K562 (cell line): ENCODE data around the gene COL4A5. TPM values are rescaled to one million over a fixed set of nuclear protein-coding genes. Genes with fewer than 3 reads are reported as not detected.
"Not testable (repeated sequence)": the region's sequence is repeated elsewhere in the genome, so short reads cannot be mapped to it uniquely, and the experiment has no call there.

ENCODE experiments used
- ATAC-seq: fragments of 200-7000 bp; cut with Tn5 transposase; 3 replicates; pipeline ENCODE4 v1.9.1; 2020; ENCODE audit warnings: moderate library complexity
- BruUV-seq: library from RNA; stranded (reverse); fragments of 400-500 nt; replicated peaks from 2 replicates; lab custom pipeline; 2021; lab: Mats Ljungman, UMichigan
- CTCF ChIA-PET: fragments of 300-600 bp; formaldehyde crosslinking; extraction: SDS; loops from one replicate; lab custom pipeline; 2021; ENCODE audit warnings: low intra/inter-chr PET ratio; lab: Yijun Ruan, JAX
- POLR2A ChIA-PET: fragments of 300-600, 350-650 bp; sonication (Branson Sonifier 250); formaldehyde crosslinking; extraction: SDS; loops from one replicate; lab custom pipeline; 2021; ENCODE audit warnings: antibody characterized with exemption, inconsistent platforms; lab: Yijun Ruan, JAX
- DNase-seq, 4 experiments: peaks; one replicate each; pipeline versions ENCODE4 v3.0.0 to v3.0.0-alpha.2; 2011 to 2018; ENCODE audit warnings: low spot score in 3 of 4, mixed read lengths in 3 of 4; ENCODE audit errors: extremely low read depth in 1 of 4
- FAIRE-seq: peaks from 2 replicates; lab custom pipeline; 2011; peaks lifted over from hg19 to GRCh38; lab: Jason Lieb, UNC
- H2AFZ ChIP-seq: 2 replicates; pipeline ENCODE4 v1.6.0; 2011; ENCODE audit warnings: low read depth, low read length, control low read depth, inconsistent platforms
- H3K27ac ChIP-seq: fragments of 200-600 bp; 3 replicates; pipeline ENCODE4 v1.8.0; 2011; ENCODE audit warnings: low read depth, mild to moderate bottlenecking, control low read depth, inconsistent platforms, low read length, moderate library complexity, mixed read lengths; ENCODE audit errors: extremely low read depth
- H3K27me3 ChIP-seq, 2 experiments: fragments of 300-600 bp in 1 of 2; 2 replicates in 1 of 2; 3 replicates in 1 of 2; pipeline versions ENCODE4 v1.6.0 to v1.8.0; 2011; ENCODE audit warnings: inconsistent platforms in 2 of 2, low read length in 2 of 2, mild to moderate bottlenecking in 1 of 2, mixed read lengths in 1 of 2, moderate library complexity in 1 of 2; ENCODE audit not compliant: control insufficient read depth in 2 of 2, insufficient read depth in 2 of 2
- H3K36me3 ChIP-seq: fragments of 300-600 bp; 3 replicates; pipeline ENCODE4 v1.8.0; 2011; ENCODE audit warnings: mild to moderate bottlenecking, low read length, inconsistent platforms; ENCODE audit not compliant: control insufficient read depth, insufficient read depth
- H3K4me1 ChIP-seq, 2 experiments: fragments of 200-600 bp in 1 of 2; replicated peaks in 1 of 2; 2 replicates in 1 of 2; 3 replicates in 1 of 2; pipeline versions ENCODE4 v1.5.1 to v1.8.0; 2011; ENCODE audit warnings: inconsistent platforms in 2 of 2, low read length in 2 of 2, mild to moderate bottlenecking in 1 of 2, mixed read lengths in 1 of 2, moderate library complexity in 1 of 2; ENCODE audit not compliant: control insufficient read depth in 2 of 2, insufficient read depth in 2 of 2
- H3K4me2 ChIP-seq: 2 replicates; pipeline ENCODE4 v1.6.1; 2011; ENCODE audit warnings: low read length, control low read depth, inconsistent platforms, mixed read lengths; ENCODE audit not compliant: insufficient read depth
- H3K4me3 ChIP-seq: fragments of 200-600 bp; sonication (generic), shearing (Covaris generic); 2 replicates; pipeline ENCODE4 v1.5.1; 2016; ENCODE audit warnings: control low read depth, inconsistent platforms
- H3K79me2 ChIP-seq: fragments of 200-600 bp; 3 replicates; pipeline ENCODE4 v1.8.0; 2011; ENCODE audit warnings: low read length, inconsistent platforms; ENCODE audit not compliant: control insufficient read depth, insufficient read depth
- H3K9ac ChIP-seq, 2 experiments: 2 replicates each; pipeline versions ENCODE4 v1.6.0 to v1.6.1; 2011; ENCODE audit warnings: low read depth in 2 of 2, low read length in 2 of 2, control low read depth in 1 of 2, inconsistent platforms in 1 of 2, mild to moderate bottlenecking in 1 of 2, mixed read lengths in 1 of 2; ENCODE audit not compliant: insufficient read depth in 1 of 2
- H3K9me1 ChIP-seq: one replicate; pipeline ENCODE4 v1.6.0; 2011; ENCODE audit warnings: inconsistent platforms, mild to moderate bottlenecking, low read length, moderate library complexity; ENCODE audit not compliant: control insufficient read depth, insufficient read depth
- H3K9me3 ChIP-seq: replicated peaks from 2 replicates; pipeline ENCODE4 v1.5.1; 2011; ENCODE audit warnings: low read depth, low read length, inconsistent platforms; ENCODE audit not compliant: control insufficient read depth, insufficient read depth
- H4K20me1 ChIP-seq: replicated peaks from 2 replicates; pipeline ENCODE4 v1.6.1; 2011; ENCODE audit warnings: low read length, inconsistent platforms, mixed read lengths; ENCODE audit not compliant: control insufficient read depth, insufficient read depth
- CHD2 ChIP-seq: IDR thresholded peaks from 2 replicates; pipeline ENCODE4 v1.6.1; 2011; ENCODE audit warnings: low read depth, low read length
- MAZ ChIP-seq, 2 experiments: fragments of 450-650 bp in 1 of 2; sonication (generic) in 1 of 2; formaldehyde crosslinking; IDR thresholded peaks in 1 of 2; conservative IDR thresholded peaks in 1 of 2; 2 replicates each; pipeline versions ENCODE4 v1.4.0 to v1.5.0; 2020; ENCODE audit warnings: mild to moderate bottlenecking in 1 of 2, missing genetic modification reagents in 1 of 2
- PHB ChIP-seq: fragments of 250-450 bp; sonication (Bioruptor Pico); IDR thresholded peaks from 2 replicates; pipeline ENCODE4 v1.5.0; 2021
- TEAD4 ChIP-seq, 2 experiments: sonication (generic) in 1 of 2; formaldehyde crosslinking in 1 of 2; IDR thresholded peaks; 2 replicates each; pipeline versions ENCODE4 v1.6.1 to v1.8.0; 2012 to 2022; ENCODE audit warnings: borderline replicate concordance in 1 of 2, inconsistent platforms in 1 of 2, low read length in 1 of 2, mild to moderate bottlenecking in 1 of 2, missing genetic modification reagents in 1 of 2
- WGBS: fragments of 100-300 bp; shearing (Covaris generic); methylation state at CpG from one replicate; pipeline ENCODE4 v1.1.6; 2016; ENCODE audit warnings: low coverage, mixed read lengths; ENCODE audit not compliant: insufficient coverage; ENCODE audit errors: missing lambda C conversion rate; 5-methylcytosine and 5-hydroxymethylcytosine counted together
- in situ Hi-C: fragments of 300-500 bp; cut with MboI; formaldehyde crosslinking; loops from 4 replicates; pipeline ENCODE4 v1.15.0; 2018; ENCODE audit warnings: inconsistent platforms, mixed read lengths
- intact Hi-C: fragments of 100-400 bp; cut with micrococcal nuclease; formaldehyde crosslinking; loops from 2 replicates; pipeline ENCODE4 v1.14.2; 2022
- polyA plus RNA-seq, 8 experiments: library from polyadenylated mRNA; depleted of rRNA in 4 of 8; stranded (reverse) in 5 of 8; unstranded in 3 of 8; fragments of >200 nt; fragmentation: Nextera tagmentation in 2 of 8; fragmentation: Illumina TruSeq in 1 of 8; extraction: Ambion mirVana in 2 of 8; extraction: Trizol in 1 of 8; gene quantifications; 2 replicates each; pipeline versions ENCODE4 v1.2.1 to v1.2.3, GENCODE V29; 2011 to 2014; ENCODE audit warnings: inconsistent platforms in 1 of 8, missing spikeins in 1 of 8
- total RNA-seq, 7 experiments: library from RNA; depleted of rRNA in 6 of 7; stranded (reverse); fragments of >200 nt in 6 of 7; fragmentation: Illumina TruSeq in 2 of 7; extraction: Trizol in 2 of 7; gene quantifications; 2 replicates each; pipeline versions ENCODE4 v1.2.1 to v1.2.3, GENCODE V29; 2011 to 2021; ENCODE audit warnings: low replicate concordance in 1 of 7
- TF ChIP-seq, protein P1 (sequence below): IDR thresholded peaks from 2 replicates; pipeline ENCODE4 v1.6.1; 2012; ENCODE audit warnings: low read depth, low read length, improper control_type of control experiment, borderline replicate concordance

COL4A5 gene
- total and polyA plus RNA-seq, 9 of the 15 experiments (the other 6 are each of a cell fraction or from before 2014, with no cell fraction given) = 0.66 to 2.5 (median 1.8) TPM

DNA sequence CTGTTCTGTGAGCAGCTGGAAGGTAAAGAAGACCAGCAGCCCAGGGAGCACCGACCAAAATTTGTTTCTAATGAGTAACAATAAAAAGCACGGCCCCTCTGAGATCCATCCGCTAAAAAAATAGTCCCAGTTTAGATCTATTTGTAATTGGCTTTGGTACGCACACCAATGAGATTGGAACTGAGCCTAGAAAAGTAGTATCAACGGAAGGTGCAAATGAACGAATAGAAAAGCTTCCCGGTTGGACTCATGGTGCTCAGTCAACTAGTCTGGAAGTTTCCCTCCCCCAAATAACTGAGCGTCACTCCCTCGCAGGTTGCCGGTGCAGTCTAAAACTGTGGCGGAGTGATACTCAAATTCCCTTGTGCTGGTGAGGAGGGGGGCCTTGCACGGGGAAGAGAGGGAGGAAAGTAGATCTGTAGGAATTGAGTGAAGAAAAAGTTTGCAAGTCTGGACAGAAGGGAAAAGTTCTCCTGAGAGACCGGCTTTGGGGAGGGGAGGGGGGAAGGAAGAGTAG lies at the start of gene COL4A5 (continued):
- TF ChIP-seq CHD2 (peak; percentile 62), TEAD4 (IDR thresholded peaks at IDR 0.05; ENCODE audit: low read length) (0 out of 2 replicates have a peak, but pooled peaks have one; percentile 18), TEAD4 (CRISPR knock-in tag; IDR thresholded peaks at IDR 0.05; ENCODE audit: borderline replicate concordance) (no peak), PHB (CRISPR knock-in tag) (no peak), MAZ (CRISPR knock-in tag; conservative IDR thresholded peaks at IDR 0.05 in 1 of 2, IDR thresholded peaks at IDR 0.05 in 1 of 2) (peak in 1 of 2 experiments; percentile 47; a peak in 1 of 4 replicates)
- TF ChIP-seq, protein P1, sequence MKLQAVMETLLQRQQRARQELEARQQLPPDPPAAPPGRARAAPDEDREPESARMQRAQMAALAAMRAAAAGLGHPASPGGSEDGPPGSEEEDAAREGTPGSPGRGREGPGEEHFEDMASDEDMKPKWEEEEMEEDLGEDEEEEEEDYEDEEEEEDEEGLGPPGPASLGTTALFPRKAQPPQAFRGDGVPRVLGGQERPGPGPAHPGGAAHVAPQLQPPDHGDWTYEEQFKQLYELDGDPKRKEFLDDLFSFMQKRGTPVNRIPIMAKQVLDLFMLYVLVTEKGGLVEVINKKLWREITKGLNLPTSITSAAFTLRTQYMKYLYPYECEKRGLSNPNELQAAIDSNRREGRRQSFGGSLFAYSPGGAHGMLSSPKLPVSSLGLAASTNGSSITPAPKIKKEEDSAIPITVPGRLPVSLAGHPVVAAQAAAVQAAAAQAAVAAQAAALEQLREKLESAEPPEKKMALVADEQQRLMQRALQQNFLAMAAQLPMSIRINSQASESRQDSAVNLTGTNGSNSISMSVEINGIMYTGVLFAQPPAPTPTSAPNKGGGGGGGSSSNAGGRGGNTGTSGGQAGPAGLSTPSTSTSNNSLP = 0 out of 2 replicates have a peak, but pooled peaks have one; percentile 18

DNA sequence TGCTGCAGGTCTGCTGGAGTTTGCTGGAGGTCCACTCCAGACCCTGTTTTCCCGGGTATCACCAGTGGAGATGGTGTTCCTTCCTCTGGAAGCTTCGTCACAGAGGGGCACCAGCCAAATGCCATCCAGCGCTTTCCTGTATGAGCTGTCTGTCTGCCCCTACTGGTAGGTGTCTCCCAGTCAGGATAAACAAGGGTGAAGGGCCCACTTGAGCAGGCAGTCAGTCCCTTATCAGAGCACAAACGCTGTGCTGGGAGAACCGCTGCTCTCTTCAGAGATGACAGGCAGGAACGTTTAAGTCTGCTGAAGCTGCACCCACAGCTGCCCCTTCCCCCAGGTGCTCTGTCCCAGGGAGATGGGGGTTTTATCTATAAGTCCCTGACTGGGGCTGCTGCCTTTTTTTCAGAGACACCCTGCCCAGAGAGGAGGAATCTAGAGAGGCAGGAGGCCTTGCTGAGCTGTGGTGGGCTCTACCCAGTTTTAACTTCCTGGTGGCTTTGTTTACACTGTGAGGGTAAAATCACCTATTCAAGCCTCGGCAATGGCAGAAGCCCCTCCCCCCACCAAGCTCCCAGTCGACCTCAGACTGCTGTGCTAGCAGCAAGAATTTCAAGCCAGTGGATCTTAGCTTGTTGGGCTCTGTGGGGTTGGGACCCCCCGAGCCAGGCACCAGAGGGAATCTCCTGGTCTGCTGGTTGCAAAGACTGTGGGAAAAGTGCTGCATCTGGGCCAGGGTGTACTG lies 48.5 kb upstream of the COL4A5 start:
- ATAC-seq, H3K4me1 ChIP-seq, H3K27ac ChIP-seq, H3K9me1 ChIP-seq, H3K9me3 ChIP-seq, BruUV-seq, CTCF ChIA-PET, intact Hi-C loops, H3K4me2 ChIP-seq, H3K4me3 ChIP-seq, POLR2A ChIA-PET, H3K79me2 ChIP-seq, FAIRE-seq, H2AFZ ChIP-seq, H3K9ac ChIP-seq, in situ Hi-C loops, H3K27me3 ChIP-seq, H3K36me3 ChIP-seq, H4K20me1 ChIP-seq: not testable (repeated sequence)
- peak in 1 of 4 experiments; percentile 5 for DNase-seq
- 0% methylated on average over 5 of the region's 9 CpGs for WGBS
